Fibroblast of mammary gland (primary cell): ENCODE measurements around the gene LEMD2.

Experiments used
- DNase-seq: peaks from one replicate; pipeline ENCODE4 v3.0.0-alpha.2; 2010; ENCODE audit warnings: low read depth
- H3K4me3 ChIP-seq: 2 replicates; pipeline ENCODE4 v1.5.1; 2011; ENCODE audit warnings: low read depth, mild to moderate bottlenecking, low read length, moderate library complexity; ENCODE audit not compliant: control insufficient read depth
- TF ChIP-seq, protein P1 (sequence below): conservative IDR thresholded peaks from 2 replicates; pipeline ENCODE4 v1.5.1; 2011; ENCODE audit warnings: low read depth, low read length, inconsistent platforms; ENCODE audit not compliant: control insufficient read depth, insufficient read depth

Gene LEMD2

DNA sequence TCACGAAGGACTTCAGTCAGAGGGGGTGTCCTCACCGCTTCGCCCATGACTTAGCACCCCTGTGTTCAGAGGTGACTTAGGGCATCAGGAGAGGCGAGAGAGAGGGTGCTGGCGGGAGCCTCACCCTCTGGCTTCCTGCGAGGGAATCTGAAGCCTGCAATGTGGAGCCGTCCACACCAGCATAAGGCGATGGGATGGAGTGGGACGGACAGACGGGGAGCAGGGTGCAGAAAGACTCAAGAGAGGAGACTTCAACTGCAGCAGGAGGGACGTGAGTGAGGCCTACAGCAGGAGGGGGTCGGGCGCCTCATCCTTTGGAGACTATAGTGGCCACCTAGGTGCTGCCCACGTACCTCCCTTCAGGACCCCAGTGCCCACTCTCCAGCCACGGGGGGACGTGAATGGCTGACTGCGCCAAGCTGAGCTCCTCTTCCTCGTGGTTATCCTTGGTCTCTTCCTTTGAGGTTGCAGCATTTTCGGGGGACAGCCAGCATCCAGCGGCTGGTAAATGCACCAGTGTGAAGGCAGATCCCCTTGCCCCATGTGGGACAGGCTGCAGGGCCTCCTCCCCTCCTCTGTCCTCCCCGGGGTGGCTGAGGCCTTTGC, 41.8 kb upstream of the LEMD2 start:
- no peak overlapping the region for H3K4me3 ChIP-seq
- TF ChIP-seq, protein P1, sequence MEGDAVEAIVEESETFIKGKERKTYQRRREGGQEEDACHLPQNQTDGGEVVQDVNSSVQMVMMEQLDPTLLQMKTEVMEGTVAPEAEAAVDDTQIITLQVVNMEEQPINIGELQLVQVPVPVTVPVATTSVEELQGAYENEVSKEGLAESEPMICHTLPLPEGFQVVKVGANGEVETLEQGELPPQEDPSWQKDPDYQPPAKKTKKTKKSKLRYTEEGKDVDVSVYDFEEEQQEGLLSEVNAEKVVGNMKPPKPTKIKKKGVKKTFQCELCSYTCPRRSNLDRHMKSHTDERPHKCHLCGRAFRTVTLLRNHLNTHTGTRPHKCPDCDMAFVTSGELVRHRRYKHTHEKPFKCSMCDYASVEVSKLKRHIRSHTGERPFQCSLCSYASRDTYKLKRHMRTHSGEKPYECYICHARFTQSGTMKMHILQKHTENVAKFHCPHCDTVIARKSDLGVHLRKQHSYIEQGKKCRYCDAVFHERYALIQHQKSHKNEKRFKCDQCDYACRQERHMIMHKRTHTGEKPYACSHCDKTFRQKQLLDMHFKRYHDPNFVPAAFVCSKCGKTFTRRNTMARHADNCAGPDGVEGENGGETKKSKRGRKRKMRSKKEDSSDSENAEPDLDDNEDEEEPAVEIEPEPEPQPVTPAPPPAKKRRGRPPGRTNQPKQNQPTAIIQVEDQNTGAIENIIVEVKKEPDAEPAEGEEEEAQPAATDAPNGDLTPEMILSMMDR: no peak
- no peak for DNase-seq

DNA sequence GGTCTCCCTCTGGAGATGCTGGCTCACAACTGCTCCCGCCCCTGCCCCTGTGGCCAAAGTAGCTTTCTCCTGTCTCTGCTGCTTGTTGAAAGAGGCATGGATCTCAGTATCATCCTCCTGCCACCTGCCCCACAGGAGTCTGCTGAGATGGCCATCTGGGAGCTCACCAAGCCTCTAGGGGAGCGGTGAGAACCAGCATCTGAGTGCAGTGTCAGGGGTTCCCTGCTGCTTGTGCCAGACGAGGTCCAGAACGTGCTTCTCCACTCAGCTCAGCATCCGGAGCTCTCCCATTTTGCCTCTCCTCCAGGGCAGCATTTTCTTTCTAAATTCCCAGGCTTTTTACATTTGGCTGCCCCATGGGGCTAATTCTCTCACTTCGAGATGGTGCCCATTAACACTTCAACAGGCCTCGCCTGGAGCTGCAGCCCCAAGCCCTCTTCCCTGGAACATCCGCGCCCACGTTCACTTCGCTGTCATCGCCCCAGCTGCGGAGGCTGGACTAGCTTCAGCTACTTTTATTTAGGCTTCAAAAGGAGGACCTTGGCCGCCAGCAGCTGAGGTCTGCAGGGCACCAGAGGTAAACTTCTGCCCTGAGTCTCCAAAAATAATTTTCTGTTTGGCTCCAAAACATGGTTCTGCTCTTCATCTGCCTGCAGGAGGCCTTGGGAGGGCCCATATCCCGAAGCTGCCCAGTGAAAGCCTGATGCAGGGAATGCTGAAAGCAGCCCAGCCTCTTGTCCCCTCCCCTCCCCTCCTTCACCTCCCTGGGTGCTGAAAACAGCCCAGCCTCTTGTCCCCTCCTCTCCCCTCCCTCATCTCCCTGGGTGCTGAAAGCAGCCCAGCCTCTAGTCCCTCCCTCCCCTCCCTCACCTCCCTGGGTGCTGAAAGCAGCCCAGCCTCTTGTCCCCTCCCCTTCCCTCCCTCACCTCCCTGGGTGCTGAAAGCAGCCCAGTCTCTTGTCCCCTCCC, 40.1 kb upstream of the LEMD2 start:
- TF ChIP-seq, protein P1: no peak
- DNase-seq: no peak
- no peak overlapping the region for H3K4me3 ChIP-seq

DNA sequence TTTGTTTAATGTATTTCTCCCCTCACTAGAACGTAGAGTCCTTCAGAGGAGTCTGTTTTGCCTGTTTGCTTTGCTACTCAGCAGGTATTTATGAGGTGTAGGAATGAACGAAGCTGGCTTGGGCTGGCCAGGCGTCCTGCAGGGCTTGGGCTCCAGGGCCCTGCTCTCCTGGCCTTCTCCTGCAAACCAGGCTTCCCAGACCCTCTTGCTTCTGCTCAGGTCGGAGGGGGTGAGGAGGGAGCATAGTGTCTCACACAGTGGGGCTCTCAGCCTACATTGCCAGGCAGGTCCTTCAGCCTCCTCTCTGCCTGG, 39.5 kb upstream of the LEMD2 start:
- H3K4me3 ChIP-seq: no peak overlapping the region
- DNase-seq: no peak
- TF ChIP-seq, protein P1: no peak

DNA sequence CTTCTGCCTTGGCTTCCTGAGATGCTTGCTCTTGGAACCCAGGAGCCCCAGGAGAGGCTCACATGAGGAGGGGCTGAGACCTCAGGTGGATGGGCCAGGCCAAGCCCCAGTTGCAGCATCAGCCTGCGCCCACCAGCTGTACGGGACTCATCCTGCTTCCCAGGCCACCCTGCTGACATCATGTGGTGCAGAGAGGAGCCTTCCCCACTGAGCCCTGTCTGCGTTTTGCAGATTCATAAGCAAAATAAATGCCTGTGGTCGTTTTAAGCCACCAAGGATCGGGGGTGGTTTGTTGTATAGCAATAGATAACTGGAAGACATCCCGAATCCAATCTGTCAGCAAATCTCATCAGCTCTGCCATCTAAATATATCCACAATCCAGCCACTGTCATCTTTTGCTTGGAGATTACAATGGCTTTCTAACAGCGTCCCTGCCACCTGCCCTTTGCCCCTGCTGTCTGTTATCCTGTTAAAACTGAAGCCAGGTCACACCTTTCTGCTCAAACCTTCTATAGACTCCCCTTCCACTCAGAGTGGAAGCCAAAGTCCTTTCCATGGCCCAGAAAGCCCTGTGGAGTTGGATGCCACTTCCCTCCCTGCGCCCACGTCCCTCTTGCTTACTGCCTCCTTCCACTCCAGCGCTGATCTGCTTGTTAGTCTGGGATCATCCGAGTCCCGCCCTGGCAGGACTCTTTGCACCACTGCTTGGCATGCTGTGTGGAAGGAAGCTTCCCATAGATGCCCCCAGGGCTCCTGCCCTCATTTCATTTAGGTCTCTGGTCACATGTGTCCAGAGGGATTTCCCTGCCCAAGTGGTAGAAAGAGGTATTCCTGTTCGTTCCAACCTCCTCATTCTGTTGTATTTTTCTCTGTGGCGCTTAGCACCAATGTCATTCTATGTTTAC, 38.9 kb upstream of the LEMD2 start:
- TF ChIP-seq, protein P1: no peak
- H3K4me3 ChIP-seq: no peak overlapping the region
- DNase-seq: no peak

DNA sequence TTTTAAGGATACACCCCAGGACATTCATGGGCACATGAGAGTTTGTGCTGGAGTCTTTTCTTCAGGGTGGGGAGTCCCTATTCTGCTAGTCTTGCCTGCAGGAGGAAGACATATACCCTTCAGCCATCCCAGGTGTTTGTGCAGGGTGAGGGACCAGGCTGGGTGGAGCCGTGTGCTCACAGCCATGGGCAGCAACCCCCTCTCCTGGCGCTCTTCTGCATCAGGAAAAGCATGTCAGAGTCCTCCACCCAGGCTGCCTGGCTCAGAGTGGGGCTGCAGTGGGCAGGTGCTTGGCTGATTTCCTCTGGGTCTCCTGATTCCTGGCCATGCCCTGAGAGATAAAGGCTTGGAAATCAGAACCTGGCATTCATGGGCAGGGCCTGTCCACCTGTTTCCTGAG, 37.6 kb upstream of the LEMD2 start:
- no peak overlapping the region for H3K4me3 ChIP-seq
- no peak for DNase-seq
- TF ChIP-seq, protein P1: no peak

DNA sequence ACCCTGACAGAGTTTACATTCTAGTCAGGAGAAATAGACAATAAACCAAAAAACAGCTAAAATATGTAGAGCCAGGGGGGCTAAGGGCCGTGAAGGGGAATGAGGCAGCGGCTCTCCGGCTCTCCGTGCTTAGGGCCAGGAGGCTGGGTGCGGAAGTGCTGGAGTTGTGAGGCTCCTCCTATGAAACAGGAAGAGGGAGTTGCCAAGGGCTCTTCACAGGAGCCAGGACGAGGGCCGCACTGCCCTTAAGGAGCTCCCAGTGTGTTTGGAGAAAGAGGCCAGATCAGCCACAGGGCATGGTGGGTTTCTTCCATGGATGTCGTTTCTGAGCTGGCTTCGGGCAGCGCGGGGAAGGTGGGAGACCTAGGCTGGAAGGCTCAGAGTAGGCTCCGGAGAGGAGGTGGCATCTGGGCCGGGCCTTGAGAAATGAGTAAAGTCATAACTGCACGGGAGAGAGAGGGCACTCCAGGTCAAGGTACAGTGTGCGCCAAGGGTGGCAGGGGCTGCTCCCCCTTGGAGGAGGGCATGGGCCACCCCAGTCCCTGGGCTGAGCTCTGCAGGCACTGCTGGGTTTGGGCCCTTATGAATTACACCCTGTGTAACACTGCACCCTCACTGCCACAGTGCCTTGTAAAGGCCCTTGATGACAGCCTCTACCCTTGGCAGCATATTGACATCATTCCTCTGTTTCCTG, 35.7 kb upstream of the LEMD2 start:
- DNase-seq: no peak
- no peak overlapping the region for H3K4me3 ChIP-seq
- TF ChIP-seq, protein P1: no peak
